ENCODE measurements around the gene ARMC6. TPM values are rescaled to one million over a fixed set of nuclear protein-coding genes. Genes with fewer than 3 reads are reported as not detected.

The ARMC6 gene
- total RNA-seq, 1 experiment from 2014 or later = 51.4 TPM

DNA sequence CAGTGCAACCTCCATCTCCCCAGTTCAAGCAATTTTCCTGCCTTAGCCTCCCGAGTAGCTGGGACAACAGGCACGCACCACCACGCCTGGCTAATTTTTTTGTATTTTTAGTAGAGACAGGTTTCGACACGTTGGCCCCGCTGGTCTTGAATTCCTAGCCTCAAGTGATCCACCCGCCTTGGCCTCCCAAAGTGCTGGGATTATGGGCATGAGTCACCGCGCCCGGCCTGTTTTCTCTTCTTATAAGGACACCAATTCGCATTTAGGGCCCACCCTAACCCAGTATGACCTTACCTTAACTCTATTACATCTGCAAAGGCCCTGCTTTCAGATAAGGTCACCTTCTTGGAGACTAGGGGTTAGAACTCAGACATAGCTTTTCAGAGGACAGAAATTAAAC lies 69.8 kb downstream of the ARMC6 start:
- Histone ChIP-seq H3K4me1 (ENCODE audit: control insufficient read depth, insufficient read depth, low read length) (no peaks in the 10 kb centered on the region), H3K36me3 (ENCODE audit: control insufficient read depth, insufficient read depth, low read length) (no peaks in the 10 kb centered on the region), H3K4me3 (ENCODE audit: low read depth in 2 of 2, low read length in 2 of 2) (no peak overlapping the region), H3K9me3 (ENCODE audit: control insufficient read depth, insufficient read depth, low read depth, low read length) (no peaks in the 10 kb centered on the region), H3K27ac (ENCODE audit: low read length) (no peak overlapping the region), H3K27me3 (ENCODE audit: control insufficient read depth, insufficient read depth, low read length) (no peaks in the 10 kb centered on the region)
- in situ Hi-C loops (cut with HindIII; ENCODE audit: low pct_unique_long_range_greater_than_20kb, low sequenced_read_pairs) (no loop called here), intact Hi-C loops (cut with micrococcal nuclease; ENCODE audit: unreplicated experiment) (no loop called here)
- no peak for ATAC-seq
- ChIA-PET POLR2A (no interaction called here), CTCF (no interaction called here)
- TF ChIP-seq SIN3A (IDR thresholded peaks at IDR 0.05; ENCODE audit: borderline replicate concordance, insufficient read depth, low read depth, low read length) = no peak
- TF ChIP-seq TCF7L2 (IDR thresholded peaks at IDR 0.05; ENCODE audit: low read depth, low read length) = no peak
- TF ChIP-seq, protein P1, sequence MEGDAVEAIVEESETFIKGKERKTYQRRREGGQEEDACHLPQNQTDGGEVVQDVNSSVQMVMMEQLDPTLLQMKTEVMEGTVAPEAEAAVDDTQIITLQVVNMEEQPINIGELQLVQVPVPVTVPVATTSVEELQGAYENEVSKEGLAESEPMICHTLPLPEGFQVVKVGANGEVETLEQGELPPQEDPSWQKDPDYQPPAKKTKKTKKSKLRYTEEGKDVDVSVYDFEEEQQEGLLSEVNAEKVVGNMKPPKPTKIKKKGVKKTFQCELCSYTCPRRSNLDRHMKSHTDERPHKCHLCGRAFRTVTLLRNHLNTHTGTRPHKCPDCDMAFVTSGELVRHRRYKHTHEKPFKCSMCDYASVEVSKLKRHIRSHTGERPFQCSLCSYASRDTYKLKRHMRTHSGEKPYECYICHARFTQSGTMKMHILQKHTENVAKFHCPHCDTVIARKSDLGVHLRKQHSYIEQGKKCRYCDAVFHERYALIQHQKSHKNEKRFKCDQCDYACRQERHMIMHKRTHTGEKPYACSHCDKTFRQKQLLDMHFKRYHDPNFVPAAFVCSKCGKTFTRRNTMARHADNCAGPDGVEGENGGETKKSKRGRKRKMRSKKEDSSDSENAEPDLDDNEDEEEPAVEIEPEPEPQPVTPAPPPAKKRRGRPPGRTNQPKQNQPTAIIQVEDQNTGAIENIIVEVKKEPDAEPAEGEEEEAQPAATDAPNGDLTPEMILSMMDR (IDR thresholded peaks at IDR 0.05) = no peak
- TF ChIP-seq POLR2AphosphoS5 (IDR thresholded peaks at IDR 0.05; ENCODE audit: low read depth, low read length) = no peak
- TF ChIP-seq, protein P2, sequence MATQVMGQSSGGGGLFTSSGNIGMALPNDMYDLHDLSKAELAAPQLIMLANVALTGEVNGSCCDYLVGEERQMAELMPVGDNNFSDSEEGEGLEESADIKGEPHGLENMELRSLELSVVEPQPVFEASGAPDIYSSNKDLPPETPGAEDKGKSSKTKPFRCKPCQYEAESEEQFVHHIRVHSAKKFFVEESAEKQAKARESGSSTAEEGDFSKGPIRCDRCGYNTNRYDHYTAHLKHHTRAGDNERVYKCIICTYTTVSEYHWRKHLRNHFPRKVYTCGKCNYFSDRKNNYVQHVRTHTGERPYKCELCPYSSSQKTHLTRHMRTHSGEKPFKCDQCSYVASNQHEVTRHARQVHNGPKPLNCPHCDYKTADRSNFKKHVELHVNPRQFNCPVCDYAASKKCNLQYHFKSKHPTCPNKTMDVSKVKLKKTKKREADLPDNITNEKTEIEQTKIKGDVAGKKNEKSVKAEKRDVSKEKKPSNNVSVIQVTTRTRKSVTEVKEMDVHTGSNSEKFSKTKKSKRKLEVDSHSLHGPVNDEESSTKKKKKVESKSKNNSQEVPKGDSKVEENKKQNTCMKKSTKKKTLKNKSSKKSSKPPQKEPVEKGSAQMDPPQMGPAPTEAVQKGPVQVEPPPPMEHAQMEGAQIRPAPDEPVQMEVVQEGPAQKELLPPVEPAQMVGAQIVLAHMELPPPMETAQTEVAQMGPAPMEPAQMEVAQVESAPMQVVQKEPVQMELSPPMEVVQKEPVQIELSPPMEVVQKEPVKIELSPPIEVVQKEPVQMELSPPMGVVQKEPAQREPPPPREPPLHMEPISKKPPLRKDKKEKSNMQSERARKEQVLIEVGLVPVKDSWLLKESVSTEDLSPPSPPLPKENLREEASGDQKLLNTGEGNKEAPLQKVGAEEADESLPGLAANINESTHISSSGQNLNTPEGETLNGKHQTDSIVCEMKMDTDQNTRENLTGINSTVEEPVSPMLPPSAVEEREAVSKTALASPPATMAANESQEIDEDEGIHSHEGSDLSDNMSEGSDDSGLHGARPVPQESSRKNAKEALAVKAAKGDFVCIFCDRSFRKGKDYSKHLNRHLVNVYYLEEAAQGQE (IDR thresholded peaks at IDR 0.05; ENCODE audit: insufficient read depth in 1 of 2, low read depth in 2 of 2, low read length in 1 of 2) = no peak
- no TSS peak for BruUV-seq (replicated peaks)
- DNase-seq (ENCODE audit: low read depth, low spot score) = no peak

DNA sequence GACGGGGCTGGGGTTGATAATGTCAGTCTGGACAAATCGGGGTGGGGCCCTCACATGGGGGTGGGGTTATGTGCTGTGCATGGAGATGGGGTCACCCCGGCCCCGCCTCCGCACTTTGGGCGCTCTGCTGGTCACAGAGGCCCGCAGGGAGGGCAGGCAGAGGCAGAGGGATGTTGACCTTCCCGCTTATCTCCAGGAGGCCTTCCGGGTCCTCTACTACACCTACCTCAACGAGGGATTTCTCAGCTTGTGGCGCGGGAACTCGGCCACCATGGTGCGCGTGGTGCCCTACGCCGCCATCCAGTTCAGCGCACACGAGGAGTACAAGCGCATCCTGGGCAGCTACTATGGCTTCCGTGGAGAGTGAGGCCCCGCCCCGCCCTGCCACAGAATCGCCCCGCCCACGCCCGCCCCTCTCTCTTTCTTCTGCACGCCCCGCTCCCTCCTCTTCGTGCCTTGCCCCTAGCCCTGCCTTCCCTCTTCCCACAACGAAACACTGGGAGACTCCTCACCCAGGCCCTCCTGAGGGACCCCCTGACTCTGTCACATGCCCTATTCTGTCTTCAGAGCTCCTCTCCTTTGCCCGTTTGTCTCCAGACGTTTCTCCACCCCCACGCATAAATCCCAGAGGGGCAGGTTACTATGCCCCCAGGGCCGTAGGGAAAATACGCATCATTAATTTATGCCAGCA lies 72.1 kb downstream of the ARMC6 start:
- H3K4me3 ChIP-seq (ENCODE audit: low read depth in 2 of 2, low read length in 2 of 2) = peak overlapping the region in 1 of 2 experiments; percentile 26; a peak in 1 of 4 replicates
- H3K36me3 ChIP-seq (ENCODE audit: control insufficient read depth, insufficient read depth, low read length) = no peaks in the 10 kb centered on the region
- H3K27me3 ChIP-seq (ENCODE audit: control insufficient read depth, insufficient read depth, low read length) = no peaks in the 10 kb centered on the region
- intact Hi-C loops (cut with micrococcal nuclease; ENCODE audit: unreplicated experiment) (no loop called here), in situ Hi-C loops (cut with HindIII; ENCODE audit: low pct_unique_long_range_greater_than_20kb, low sequenced_read_pairs) (no loop called here)
- ChIA-PET CTCF (interaction anchor here (0.7 kb wide), 1 partner anchor 48 kb away, joined by 3 read pairs; no protein-coding TSS in a partner anchor), POLR2A (no interaction called here)
- DNase-seq (ENCODE audit: low read depth, low spot score) = no peak
- H3K9me3 ChIP-seq (ENCODE audit: control insufficient read depth, insufficient read depth, low read depth, low read length) = no peaks in the 10 kb centered on the region
- TF ChIP-seq, protein P1 (IDR thresholded peaks at IDR 0.05) = no peak
- TF ChIP-seq POLR2AphosphoS5 (IDR thresholded peaks at IDR 0.05; ENCODE audit: low read depth, low read length) = no peak
- TF ChIP-seq, protein P2 (IDR thresholded peaks at IDR 0.05; ENCODE audit: insufficient read depth in 1 of 2, low read depth in 2 of 2, low read length in 1 of 2) = no peak
- no peak for TF ChIP-seq SIN3A (IDR thresholded peaks at IDR 0.05; ENCODE audit: borderline replicate concordance, insufficient read depth, low read depth, low read length)
- TF ChIP-seq TCF7L2 (IDR thresholded peaks at IDR 0.05; ENCODE audit: low read depth, low read length) = no peak
- ATAC-seq = peak; percentile 48; the same call in 1 of the 2 replicates
- BruUV-seq (replicated peaks) = no TSS peak
- H3K27ac ChIP-seq (ENCODE audit: low read length) = no peak overlapping the region
- no peaks in the 10 kb centered on the region for H3K4me1 ChIP-seq (ENCODE audit: control insufficient read depth, insufficient read depth, low read length)
